Neural cell (in vitro differentiated cells): ENCODE measurements around the gene MYO3B.

Experiments used
- POLR2AphosphoS5 ChIP-seq: IDR thresholded peaks from 2 replicates; pipeline ENCODE4 v1.6.1; 2012
- SMC3 ChIP-seq: fragments of 450-650 bp; conservative IDR thresholded peaks from 2 replicates; pipeline ENCODE4 v1.6.1; 2014; ENCODE audit warnings: antibody characterized with exemption, mild to moderate bottlenecking, moderate library complexity; ENCODE audit not compliant: poor library complexity
- TAF1 ChIP-seq: IDR thresholded peaks from 2 replicates; pipeline ENCODE4 v1.6.1; 2012; ENCODE audit warnings: low read depth
- TF ChIP-seq, protein P1 (sequence below): fragments of 450-650 bp; IDR thresholded peaks from 2 replicates; pipeline ENCODE4 v1.5.1; 2014; ENCODE audit warnings: antibody characterized with exemption, mild to moderate bottlenecking, moderate library complexity; ENCODE audit not compliant: poor library complexity, severe bottlenecking
- TF ChIP-seq, protein P2 (sequence below): IDR thresholded peaks from 2 replicates; pipeline ENCODE4 v1.6.1; 2012; ENCODE audit warnings: borderline replicate concordance

DNA sequence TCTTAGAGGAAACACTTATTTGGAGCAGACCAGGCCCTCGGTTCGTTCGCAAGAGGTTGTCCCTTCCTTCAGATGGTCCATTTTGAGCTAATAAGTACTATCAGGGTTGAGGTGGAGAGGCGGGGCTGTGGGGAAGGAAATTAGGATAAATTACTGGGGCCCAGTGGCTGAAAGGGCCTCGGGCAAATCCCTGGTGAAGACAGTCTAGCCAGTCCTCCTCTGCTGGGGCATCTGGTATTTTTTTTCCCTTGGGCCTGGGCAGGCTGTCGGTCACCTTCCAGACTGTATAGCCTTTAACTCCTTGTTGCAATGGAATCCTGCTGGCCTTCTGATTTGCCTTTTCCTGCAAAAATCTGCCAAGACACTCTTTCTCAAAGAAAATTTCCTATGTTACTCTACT, 1.7 kb upstream of the MYO3B start:
- TF ChIP-seq SMC3 (no peak), TAF1 (no peak), POLR2AphosphoS5 (no peak)
- TF ChIP-seq, protein P1, sequence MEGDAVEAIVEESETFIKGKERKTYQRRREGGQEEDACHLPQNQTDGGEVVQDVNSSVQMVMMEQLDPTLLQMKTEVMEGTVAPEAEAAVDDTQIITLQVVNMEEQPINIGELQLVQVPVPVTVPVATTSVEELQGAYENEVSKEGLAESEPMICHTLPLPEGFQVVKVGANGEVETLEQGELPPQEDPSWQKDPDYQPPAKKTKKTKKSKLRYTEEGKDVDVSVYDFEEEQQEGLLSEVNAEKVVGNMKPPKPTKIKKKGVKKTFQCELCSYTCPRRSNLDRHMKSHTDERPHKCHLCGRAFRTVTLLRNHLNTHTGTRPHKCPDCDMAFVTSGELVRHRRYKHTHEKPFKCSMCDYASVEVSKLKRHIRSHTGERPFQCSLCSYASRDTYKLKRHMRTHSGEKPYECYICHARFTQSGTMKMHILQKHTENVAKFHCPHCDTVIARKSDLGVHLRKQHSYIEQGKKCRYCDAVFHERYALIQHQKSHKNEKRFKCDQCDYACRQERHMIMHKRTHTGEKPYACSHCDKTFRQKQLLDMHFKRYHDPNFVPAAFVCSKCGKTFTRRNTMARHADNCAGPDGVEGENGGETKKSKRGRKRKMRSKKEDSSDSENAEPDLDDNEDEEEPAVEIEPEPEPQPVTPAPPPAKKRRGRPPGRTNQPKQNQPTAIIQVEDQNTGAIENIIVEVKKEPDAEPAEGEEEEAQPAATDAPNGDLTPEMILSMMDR, result no peak
- TF ChIP-seq, protein P2, sequence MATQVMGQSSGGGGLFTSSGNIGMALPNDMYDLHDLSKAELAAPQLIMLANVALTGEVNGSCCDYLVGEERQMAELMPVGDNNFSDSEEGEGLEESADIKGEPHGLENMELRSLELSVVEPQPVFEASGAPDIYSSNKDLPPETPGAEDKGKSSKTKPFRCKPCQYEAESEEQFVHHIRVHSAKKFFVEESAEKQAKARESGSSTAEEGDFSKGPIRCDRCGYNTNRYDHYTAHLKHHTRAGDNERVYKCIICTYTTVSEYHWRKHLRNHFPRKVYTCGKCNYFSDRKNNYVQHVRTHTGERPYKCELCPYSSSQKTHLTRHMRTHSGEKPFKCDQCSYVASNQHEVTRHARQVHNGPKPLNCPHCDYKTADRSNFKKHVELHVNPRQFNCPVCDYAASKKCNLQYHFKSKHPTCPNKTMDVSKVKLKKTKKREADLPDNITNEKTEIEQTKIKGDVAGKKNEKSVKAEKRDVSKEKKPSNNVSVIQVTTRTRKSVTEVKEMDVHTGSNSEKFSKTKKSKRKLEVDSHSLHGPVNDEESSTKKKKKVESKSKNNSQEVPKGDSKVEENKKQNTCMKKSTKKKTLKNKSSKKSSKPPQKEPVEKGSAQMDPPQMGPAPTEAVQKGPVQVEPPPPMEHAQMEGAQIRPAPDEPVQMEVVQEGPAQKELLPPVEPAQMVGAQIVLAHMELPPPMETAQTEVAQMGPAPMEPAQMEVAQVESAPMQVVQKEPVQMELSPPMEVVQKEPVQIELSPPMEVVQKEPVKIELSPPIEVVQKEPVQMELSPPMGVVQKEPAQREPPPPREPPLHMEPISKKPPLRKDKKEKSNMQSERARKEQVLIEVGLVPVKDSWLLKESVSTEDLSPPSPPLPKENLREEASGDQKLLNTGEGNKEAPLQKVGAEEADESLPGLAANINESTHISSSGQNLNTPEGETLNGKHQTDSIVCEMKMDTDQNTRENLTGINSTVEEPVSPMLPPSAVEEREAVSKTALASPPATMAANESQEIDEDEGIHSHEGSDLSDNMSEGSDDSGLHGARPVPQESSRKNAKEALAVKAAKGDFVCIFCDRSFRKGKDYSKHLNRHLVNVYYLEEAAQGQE, result no peak
